ENCODE results near the gene NGFR.
A peak's percentile ranks its signal among the peaks of the same experiment; 100 is the strongest.

The NGFR gene

DNA sequence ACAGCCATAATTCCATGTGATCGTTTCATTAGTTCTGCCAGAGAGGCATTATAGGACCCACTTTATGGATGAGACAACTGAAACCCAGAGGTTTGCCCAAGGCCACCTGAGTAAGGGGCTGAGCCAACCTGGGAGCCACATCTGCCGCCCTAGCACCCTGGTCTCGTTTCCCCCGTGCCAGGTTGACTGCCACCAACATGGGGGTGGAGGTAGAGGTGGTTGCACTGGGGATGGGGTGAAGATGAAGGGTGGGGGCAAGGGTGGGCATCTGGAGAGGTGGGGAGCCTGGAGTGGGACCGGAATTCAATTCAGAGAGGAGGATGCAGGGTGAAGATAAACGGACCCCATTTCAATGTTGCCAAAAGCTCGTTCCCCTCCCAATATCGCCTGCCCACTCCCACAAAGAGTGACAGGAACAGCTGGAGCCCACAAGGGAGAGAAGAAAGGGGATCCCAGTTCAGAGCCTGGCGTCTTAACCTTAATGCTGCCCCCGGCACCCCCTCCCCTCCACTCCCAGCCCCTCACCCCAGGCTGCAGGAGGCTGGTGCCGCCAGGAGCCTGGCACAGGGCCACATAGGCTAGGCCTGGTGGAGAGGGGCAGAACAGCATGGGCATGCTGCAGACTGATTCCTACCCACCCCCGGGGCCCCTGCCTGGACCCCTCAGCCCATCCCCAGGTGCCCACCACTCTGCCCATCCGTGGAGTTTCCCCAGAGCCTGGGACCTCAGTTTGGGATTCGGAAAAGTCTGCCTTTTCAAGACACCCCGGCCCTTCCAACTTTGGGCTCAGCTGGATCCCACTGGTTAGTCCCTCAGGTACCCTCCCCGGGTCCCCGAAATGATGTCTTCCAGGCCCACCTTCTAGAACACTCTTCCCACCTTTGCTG is 29.6 kb downstream of the NGFR start:
- no peak overlapping the region for H3K4me3 Mint-ChIP-seq
- H3K4me1 Mint-ChIP-seq: peaks cover 55% of the 10 kb centered on the region
- peaks cover 13% of the 10 kb centered on the region for H3K27me3 Mint-ChIP-seq (ENCODE audit: low read depth, poor library complexity)
- H3K27ac Mint-ChIP-seq: no peak overlapping the region
- H3K36me3 Mint-ChIP-seq (ENCODE audit: low read depth): no peaks in the 10 kb centered on the region
- TF ChIP-seq CTCF (IDR thresholded peaks at IDR 0.05): no peak
- no peak for DNase-seq
- H3K9me3 Mint-ChIP-seq: no peaks in the 10 kb centered on the region

- Mint-ChIP-seq H3K36me3 (ENCODE audit: low read depth) (no peaks in the 10 kb centered on the region), H3K4me3 (no peak overlapping the region)
- no peak for TF ChIP-seq CTCF (IDR thresholded peaks at IDR 0.05)
These were observed 31.0 kb downstream of the NGFR start for GRCh38 chr17:49525831-49526741.

DNA sequence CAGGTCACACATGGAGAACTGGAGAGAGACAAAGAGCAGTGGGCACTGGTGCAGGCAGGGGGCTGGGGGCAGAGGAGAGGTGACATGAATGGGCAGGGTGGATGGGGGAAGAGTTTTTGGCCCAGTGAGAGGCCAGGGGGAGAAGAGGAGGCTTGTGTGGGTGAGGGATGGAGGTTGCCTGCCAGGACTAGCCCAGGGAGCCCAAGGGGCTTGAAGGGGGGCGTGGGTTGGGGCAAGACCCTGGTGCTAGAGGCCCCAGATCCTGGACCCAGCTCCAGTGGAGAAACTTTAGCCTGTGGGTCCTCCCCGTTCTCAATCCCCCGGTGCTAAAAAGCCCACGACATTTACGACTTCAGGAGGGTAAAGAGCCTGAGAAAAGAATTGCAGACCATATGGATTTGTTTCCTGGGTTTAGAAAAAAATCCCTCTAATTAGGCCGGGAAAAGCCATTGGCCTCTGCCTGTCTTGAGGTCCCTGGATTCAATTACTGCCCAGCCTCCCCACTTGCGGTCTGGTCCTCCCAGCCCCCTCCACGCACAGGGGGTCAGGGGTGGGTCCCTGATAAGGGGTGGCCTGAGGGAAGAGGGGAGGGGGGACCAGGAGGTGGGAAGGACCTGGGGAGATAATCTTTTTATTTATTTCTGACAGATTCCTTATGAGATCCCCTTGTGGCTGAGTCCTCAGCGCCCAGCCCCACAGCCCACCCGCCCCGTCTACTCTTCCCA is 33.0 kb downstream of the NGFR start:
- Mint-ChIP-seq H3K9me3 (no peaks in the 10 kb centered on the region), H3K36me3 (ENCODE audit: low read depth) (no peaks in the 10 kb centered on the region), H3K4me1 (peaks cover 26% of the 10 kb centered on the region), H3K4me3 (no peak overlapping the region), H3K27ac (no peak overlapping the region), H3K27me3 (ENCODE audit: low read depth, poor library complexity) (peaks cover 17% of the 10 kb centered on the region)
- DNase-seq: no peak
- no peak for TF ChIP-seq CTCF (IDR thresholded peaks at IDR 0.05)

More at GRCh38 chr17:49525831-49526741, 31.0 kb downstream of the NGFR start:
- Mint-ChIP-seq H3K27me3 (ENCODE audit: low read depth, poor library complexity) (peaks cover 18% of the 10 kb centered on the region), H3K4me1 (peaks cover 42% of the 10 kb centered on the region), H3K27ac (no peak overlapping the region), H3K9me3 (no peaks in the 10 kb centered on the region)
- no peak for DNase-seq

DNA sequence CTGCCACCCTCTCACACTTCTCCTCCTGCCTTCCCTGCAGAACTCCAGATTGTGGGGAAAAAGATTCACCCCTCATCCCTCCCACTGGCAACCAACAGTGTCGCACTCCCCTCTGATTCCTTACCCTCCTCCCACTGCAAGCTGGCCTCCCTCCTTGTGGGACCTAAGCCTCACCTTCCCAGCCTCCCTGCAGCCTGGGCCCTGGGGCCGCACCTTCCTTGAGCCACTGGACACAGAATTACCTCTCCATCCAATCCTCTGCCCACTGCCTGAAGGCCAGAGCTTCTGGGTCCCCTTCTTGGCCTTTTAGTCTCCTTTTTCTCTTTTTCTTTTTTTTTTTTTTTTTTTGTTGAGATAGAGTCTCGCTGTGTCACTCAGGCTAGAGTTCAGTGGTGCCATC is 33.9 kb downstream of the NGFR start:
- no peak for TF ChIP-seq CTCF (IDR thresholded peaks at IDR 0.05)
- Mint-ChIP-seq H3K9me3 (no peaks in the 10 kb centered on the region), H3K27ac (peak overlapping the region; percentile 81), H3K27me3 (ENCODE audit: low read depth, poor library complexity) (peaks cover 17% of the 10 kb centered on the region), H3K4me1 (peaks cover 26% of the 10 kb centered on the region), H3K36me3 (ENCODE audit: low read depth) (no peaks in the 10 kb centered on the region), H3K4me3 (no peak overlapping the region)
- no peak for DNase-seq

DNA sequence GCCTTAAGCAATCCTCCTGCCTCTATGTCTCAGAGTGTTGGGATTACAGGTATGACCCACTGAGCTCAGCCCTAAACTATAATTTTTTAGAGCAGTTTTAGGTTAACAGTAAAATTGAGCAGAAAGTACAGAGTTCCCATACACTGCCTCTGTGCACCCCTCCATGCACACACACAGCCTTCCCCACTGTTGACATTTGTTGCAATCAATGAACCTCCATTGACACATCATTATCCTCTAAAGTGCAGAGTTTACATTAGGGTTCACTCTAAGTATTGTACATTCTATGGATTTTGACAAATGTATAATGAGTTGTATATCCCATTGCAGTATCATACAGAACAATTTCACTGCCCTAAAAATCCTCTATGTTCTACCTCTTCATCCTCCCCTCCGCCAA is 35.0 kb downstream of the NGFR start:
- Mint-ChIP-seq H3K4me1 (peaks cover 26% of the 10 kb centered on the region), H3K27me3 (ENCODE audit: low read depth, poor library complexity) (peaks cover 17% of the 10 kb centered on the region), H3K4me3 (no peak overlapping the region), H3K36me3 (ENCODE audit: low read depth) (no peaks in the 10 kb centered on the region), H3K27ac (no peak overlapping the region), H3K9me3 (no peaks in the 10 kb centered on the region)
- DNase-seq: no peak
- TF ChIP-seq CTCF (IDR thresholded peaks at IDR 0.05): no peak

Measured in nephron progenitor cell (in vitro differentiated cells).